ENCODE results near the gene NEMP2.
A peak's percentile ranks its signal among the peaks of the same experiment; 100 is the strongest.

The NEMP2 gene

GRCh38 chr2:190533968-190534309 is 583 bp downstream of the NEMP2 start:
- Histone ChIP-seq H3K27me3 (ENCODE audit: insufficient read depth, low read depth) (no peaks in the 10 kb centered on the region), H3K36me3 (ENCODE audit: insufficient read depth) (no peaks in the 10 kb centered on the region), H2AFZ (ENCODE audit: low read depth) (peak overlapping the region; percentile 99), H3K4me3 (IDR thresholded peaks at IDR 0.05; ENCODE audit: insufficient read depth, low read depth, low read length) (peak overlapping the region; percentile 85), H3K4me2 (peak overlapping the region; percentile 83), H3K4me1 (ENCODE audit: low read depth, poor library complexity, severe bottlenecking) (peaks cover 23% of the 10 kb centered on the region), H3K79me2 (ENCODE audit: insufficient read depth, low read depth) (peaks cover 16% of the 10 kb centered on the region; the same call in 1 of the 2 replicates), H3K27ac (peak overlapping the region; percentile 93), H3K9ac (peak overlapping the region; percentile 95), H4K20me1 (ENCODE audit: insufficient read depth) (no peaks in the 10 kb centered on the region)
- TF ChIP-seq, protein P1, sequence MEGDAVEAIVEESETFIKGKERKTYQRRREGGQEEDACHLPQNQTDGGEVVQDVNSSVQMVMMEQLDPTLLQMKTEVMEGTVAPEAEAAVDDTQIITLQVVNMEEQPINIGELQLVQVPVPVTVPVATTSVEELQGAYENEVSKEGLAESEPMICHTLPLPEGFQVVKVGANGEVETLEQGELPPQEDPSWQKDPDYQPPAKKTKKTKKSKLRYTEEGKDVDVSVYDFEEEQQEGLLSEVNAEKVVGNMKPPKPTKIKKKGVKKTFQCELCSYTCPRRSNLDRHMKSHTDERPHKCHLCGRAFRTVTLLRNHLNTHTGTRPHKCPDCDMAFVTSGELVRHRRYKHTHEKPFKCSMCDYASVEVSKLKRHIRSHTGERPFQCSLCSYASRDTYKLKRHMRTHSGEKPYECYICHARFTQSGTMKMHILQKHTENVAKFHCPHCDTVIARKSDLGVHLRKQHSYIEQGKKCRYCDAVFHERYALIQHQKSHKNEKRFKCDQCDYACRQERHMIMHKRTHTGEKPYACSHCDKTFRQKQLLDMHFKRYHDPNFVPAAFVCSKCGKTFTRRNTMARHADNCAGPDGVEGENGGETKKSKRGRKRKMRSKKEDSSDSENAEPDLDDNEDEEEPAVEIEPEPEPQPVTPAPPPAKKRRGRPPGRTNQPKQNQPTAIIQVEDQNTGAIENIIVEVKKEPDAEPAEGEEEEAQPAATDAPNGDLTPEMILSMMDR (conservative IDR thresholded peaks at IDR 0.05; ENCODE audit: low read depth, low read length): no peak

DNA sequence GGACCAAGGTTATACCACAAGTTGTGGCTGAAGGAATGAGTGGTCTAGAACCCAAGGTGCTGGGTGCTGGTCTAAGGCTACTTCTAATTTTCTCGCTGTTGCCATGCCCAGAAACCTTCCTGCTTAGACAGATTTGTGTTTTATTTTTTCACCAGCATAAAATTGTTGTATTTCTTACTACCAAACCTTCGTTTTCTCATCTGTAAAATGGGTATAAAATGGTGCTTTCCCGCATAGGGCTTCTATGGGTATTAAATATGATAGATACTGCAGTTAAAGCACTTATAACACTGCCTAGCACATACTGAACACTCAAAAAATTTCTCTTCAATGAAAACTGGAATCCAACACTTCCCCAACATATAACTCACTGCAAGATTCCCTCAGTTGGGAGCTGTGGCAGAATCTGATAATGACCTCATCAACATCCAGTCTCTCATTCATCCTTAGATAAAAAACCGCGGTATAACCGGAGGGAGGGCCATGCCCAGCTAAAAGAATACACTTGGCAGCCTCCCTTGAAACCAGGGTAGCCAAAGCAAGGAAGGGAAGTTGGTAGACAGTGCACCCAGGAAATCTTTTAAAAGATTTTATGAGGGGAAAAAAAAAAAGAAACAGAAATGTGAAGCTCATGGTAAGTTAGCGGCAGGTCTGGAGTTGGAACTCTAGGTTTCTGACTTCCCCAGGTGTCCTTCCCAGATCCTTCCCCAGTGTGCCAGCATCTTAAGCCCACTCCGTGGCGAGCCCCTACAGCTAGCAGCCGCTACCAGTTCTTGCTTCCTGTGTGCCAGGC is 1.2 kb downstream of the NEMP2 start:
- TF ChIP-seq, protein P1 (conservative IDR thresholded peaks at IDR 0.05; ENCODE audit: low read depth, low read length): no peak
- Histone ChIP-seq H3K9ac (peak overlapping the region; percentile 95), H3K4me2 (peak overlapping the region; percentile 83), H3K27me3 (ENCODE audit: insufficient read depth, low read depth) (no peaks in the 10 kb centered on the region), H3K36me3 (ENCODE audit: insufficient read depth) (no peaks in the 10 kb centered on the region), H3K4me3 (IDR thresholded peaks at IDR 0.05; ENCODE audit: insufficient read depth, low read depth, low read length) (peak overlapping the region; percentile 85), H3K4me1 (ENCODE audit: low read depth, poor library complexity, severe bottlenecking) (peaks cover 29% of the 10 kb centered on the region), H3K27ac (peak overlapping the region; percentile 93), H2AFZ (ENCODE audit: low read depth) (peak overlapping the region; percentile 99), H4K20me1 (ENCODE audit: insufficient read depth) (no peaks in the 10 kb centered on the region), H3K79me2 (ENCODE audit: insufficient read depth, low read depth) (peaks cover 16% of the 10 kb centered on the region; the same call in 1 of the 2 replicates)

- Histone ChIP-seq H3K27me3 (ENCODE audit: insufficient read depth, low read depth) (no peaks in the 10 kb centered on the region), H3K79me2 (ENCODE audit: insufficient read depth, low read depth) (peaks cover 16% of the 10 kb centered on the region; the same call in 1 of the 2 replicates), H3K4me3 (IDR thresholded peaks at IDR 0.05; ENCODE audit: insufficient read depth, low read depth, low read length) (no peak overlapping the region), H3K27ac (no peak overlapping the region), H4K20me1 (ENCODE audit: insufficient read depth) (no peaks in the 10 kb centered on the region), H3K9ac (no peak overlapping the region), H3K4me2 (no peak overlapping the region; the same call in 1 of the 2 replicates), H2AFZ (ENCODE audit: low read depth) (no peak overlapping the region), H3K36me3 (ENCODE audit: insufficient read depth) (no peaks in the 10 kb centered on the region), H3K4me1 (ENCODE audit: low read depth, poor library complexity, severe bottlenecking) (peaks cover 29% of the 10 kb centered on the region)
- TF ChIP-seq, protein P1 (conservative IDR thresholded peaks at IDR 0.05; ENCODE audit: low read depth, low read length): no peak
Measured at GRCh38 chr2:190532581-190532980, 1.9 kb downstream of the NEMP2 start.

DNA sequence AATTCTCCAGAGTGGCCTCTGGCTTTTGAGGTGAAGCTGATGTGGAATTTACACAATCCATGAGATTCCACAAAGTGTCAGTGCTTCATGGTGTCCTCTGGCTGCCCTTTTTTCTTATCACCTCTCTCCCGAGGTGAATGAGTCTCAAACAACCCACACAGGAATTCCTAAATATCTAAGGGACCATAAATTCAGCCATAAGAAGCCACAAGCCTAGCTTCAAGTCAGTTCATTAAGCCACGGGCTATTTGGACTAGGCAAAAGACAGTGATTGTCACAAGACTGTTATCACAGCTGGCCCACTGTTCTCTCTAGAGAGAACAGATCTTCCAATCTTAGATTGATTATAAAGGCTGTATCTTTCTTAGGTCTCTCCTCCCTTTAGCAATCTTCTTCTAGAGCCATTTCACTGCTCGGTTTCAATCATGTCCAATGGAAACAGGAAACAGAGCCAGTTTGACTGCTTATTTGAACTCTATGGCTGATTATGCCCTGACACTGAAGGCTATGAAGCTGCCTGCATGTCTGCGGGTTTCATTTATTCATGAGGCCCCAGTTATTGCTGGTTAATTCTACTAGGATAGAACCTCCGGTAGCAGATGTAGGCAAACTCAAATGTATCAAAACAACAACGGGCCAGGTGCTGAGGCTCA is 4.1 kb downstream of the NEMP2 start:
- Histone ChIP-seq H3K27ac (no peak overlapping the region), H3K36me3 (ENCODE audit: insufficient read depth) (no peaks in the 10 kb centered on the region), H2AFZ (ENCODE audit: low read depth) (no peak overlapping the region), H3K79me2 (ENCODE audit: insufficient read depth, low read depth) (peaks cover 11% of the 10 kb centered on the region; the same call in 1 of the 2 replicates), H4K20me1 (ENCODE audit: insufficient read depth) (no peaks in the 10 kb centered on the region), H3K4me3 (IDR thresholded peaks at IDR 0.05; ENCODE audit: insufficient read depth, low read depth, low read length) (no peak overlapping the region), H3K4me2 (no peak overlapping the region), H3K27me3 (ENCODE audit: insufficient read depth, low read depth) (no peaks in the 10 kb centered on the region), H3K4me1 (ENCODE audit: low read depth, poor library complexity, severe bottlenecking) (peaks cover 24% of the 10 kb centered on the region), H3K9ac (no peak overlapping the region)
- TF ChIP-seq, protein P1 (conservative IDR thresholded peaks at IDR 0.05; ENCODE audit: low read depth, low read length): no peak
